ENCODE results near the gene XIST. TPM values are rescaled to one million over a fixed set of nuclear protein-coding genes. Genes with fewer than 3 reads are reported as not detected.
"Not testable (repeated sequence)": the region's sequence is repeated elsewhere in the genome, so short reads cannot be mapped to it uniquely, and the experiment has no call there.

Gene XIST
- total RNA-seq, 1 donor = 106 TPM

DNA sequence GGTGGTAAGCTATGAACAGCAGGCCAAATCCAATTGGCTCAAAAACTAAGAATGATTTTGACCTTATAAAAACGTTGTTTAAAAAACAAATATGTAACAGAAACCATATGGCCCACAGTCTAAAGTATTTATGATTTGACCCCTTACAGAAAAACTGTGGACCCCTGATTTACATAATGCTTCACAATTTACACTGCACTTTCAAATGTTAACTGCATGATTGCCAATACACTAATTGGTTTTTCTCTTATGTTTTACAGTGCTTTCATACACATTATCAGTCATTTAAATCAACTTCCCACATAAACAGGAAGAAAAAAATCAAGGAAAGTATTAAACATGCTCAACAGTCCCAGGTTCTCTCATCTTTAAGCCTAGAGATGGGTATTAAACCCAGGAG lies 26.9 kb downstream of the XIST start:
- DNase-seq (ENCODE audit: low read depth) = no peak
- no peak overlapping the region for H3K4me3 ChIP-seq (ENCODE audit: low read depth, low read length)
- TF ChIP-seq CTCF (IDR thresholded peaks at IDR 0.05; ENCODE audit: insufficient read depth, low read length) = no peak

GRCh38 chrX:73823473-73824004 lies 29.0 kb downstream of the XIST start:
- H3K4me3 ChIP-seq (ENCODE audit: low read depth, low read length) = no peak overlapping the region
- TF ChIP-seq CTCF (IDR thresholded peaks at IDR 0.05; ENCODE audit: insufficient read depth, low read length) = no peak
- DNase-seq (ENCODE audit: low read depth) = no peak

GRCh38 chrX:73822775-73823174 lies 29.7 kb downstream of the XIST start:
- H3K4me3 ChIP-seq (ENCODE audit: low read depth, low read length) = no peak overlapping the region
- DNase-seq (ENCODE audit: low read depth) = no peak
- no peak for TF ChIP-seq CTCF (IDR thresholded peaks at IDR 0.05; ENCODE audit: insufficient read depth, low read length)

- TF ChIP-seq CTCF (IDR thresholded peaks at IDR 0.05; ENCODE audit: insufficient read depth, low read length) = no peak
- no peak overlapping the region for H3K4me3 ChIP-seq (ENCODE audit: low read depth, low read length)
- DNase-seq (ENCODE audit: low read depth) = no peak
Observed at GRCh38 chrX:73821921-73822559, 30.5 kb downstream of the XIST start.

DNA sequence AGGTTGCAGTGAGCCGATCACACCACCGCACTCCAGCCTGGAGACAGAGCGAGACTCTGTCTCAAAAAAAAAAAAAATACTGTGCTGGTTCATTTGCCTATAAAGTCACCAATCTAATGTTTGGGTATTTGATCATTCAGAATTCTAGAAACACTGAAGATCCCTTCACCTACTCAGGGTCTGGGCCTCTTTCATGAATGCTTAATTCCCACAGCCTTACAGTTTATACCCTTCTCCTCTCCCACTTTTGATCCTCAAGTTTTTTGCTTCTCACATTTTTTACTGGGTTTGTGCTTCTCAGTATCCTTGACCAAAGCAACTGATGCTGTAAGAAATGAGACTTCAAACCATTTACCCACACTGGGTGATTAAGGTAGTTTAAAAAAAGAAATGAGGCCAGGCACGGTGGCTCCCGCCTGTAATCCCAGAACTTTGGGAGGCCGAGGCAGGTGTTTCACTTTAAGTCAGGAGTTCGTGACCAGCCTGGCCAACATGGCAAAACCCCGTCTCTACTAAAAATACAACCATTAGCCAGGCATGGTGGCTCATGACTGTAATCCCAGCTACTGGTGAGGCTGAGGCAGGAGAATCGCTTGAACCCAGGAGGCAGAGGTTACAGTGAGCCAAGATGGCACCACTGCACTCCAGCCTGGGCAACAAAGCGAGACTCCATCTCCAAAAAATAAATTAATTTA lies 32.5 kb downstream of the XIST start:
- DNase-seq (ENCODE audit: low read depth); H3K4me3 ChIP-seq (ENCODE audit: low read depth, low read length): not testable (repeated sequence)

DNA sequence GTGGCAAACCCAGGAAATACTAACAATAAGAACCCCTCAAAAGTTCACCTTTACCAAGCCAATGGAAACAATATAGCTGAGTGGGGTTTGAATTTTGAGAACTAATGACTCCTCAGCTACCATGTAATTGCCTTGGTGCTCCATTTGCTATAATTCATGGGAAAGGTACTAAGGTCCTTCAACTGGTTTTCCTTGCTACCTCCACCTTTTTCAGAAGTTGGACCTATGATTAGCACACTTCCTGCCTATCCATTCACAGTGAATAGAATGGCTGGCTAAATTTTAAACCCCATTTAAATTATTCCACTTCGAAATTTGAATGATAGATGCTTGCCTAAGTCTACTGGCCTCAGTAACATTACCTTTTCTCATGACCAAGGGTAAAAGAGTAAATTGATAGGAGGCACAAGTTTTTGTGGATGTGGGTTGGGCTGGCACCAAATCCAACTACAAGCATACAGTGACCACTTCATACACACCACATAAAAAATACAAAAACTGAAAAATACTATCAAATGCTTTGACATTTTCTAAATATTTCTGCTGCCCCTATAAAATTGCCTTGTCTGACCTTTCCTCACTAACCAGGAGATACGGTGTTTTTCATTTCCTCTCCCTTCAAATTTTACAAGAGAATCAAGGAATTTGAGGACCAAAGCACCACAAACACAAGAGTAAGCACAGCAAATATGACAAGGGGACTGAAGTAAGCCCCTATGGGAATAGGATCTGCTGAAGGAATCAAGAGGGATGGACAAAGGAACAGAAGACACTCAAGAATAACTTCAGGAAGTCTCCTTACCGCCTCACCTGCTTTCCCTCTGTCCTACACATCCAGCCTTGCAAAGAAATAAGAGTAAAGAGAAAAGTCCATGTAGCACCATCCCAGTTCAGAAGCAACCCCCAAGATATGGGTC lies 34.1 kb downstream of the XIST start:
- H3K4me3 ChIP-seq (ENCODE audit: low read depth, low read length) = no peak overlapping the region
- TF ChIP-seq CTCF (IDR thresholded peaks at IDR 0.05; ENCODE audit: insufficient read depth, low read length) = no peak
- DNase-seq (ENCODE audit: low read depth) = no peak

All from fibroblast of the aortic adventitia (primary cell).